SU-DHL-6 (cell line): ENCODE results near the gene SNW1.

ENCODE experiments used
- EZH2phosphoT487 ChIP-seq: fragments of 200-600 bp; sonication (generic), shearing (Covaris generic); conservative IDR thresholded peaks from 2 replicates; pipeline ENCODE4 v1.6.1; 2018; ENCODE audit warnings: mild to moderate bottlenecking, antibody characterized with exemption, low read length, moderate library complexity, mixed read lengths
- TF ChIP-seq, protein P1 (sequence below): fragments of 200-600 bp; sonication (generic); IDR thresholded peaks from one replicate; pipeline ENCODE4 v1.5.1; 2017; ENCODE audit warnings: antibody characterized with exemption, mild to moderate bottlenecking, low read length, moderate library complexity; ENCODE audit not compliant: insufficient read depth, poor library complexity, severe bottlenecking

GRCh38 chr14:77741438-77741837 is 19.5 kb downstream of the SNW1 start:
- TF ChIP-seq, protein P1, sequence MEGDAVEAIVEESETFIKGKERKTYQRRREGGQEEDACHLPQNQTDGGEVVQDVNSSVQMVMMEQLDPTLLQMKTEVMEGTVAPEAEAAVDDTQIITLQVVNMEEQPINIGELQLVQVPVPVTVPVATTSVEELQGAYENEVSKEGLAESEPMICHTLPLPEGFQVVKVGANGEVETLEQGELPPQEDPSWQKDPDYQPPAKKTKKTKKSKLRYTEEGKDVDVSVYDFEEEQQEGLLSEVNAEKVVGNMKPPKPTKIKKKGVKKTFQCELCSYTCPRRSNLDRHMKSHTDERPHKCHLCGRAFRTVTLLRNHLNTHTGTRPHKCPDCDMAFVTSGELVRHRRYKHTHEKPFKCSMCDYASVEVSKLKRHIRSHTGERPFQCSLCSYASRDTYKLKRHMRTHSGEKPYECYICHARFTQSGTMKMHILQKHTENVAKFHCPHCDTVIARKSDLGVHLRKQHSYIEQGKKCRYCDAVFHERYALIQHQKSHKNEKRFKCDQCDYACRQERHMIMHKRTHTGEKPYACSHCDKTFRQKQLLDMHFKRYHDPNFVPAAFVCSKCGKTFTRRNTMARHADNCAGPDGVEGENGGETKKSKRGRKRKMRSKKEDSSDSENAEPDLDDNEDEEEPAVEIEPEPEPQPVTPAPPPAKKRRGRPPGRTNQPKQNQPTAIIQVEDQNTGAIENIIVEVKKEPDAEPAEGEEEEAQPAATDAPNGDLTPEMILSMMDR, result no peak
- no peak for TF ChIP-seq EZH2phosphoT487
